Activated T-helper 1 cell treated with anti-CD3 and anti-CD28 coated beads, Interleukin-12 subunit alpha, Interleukin-12 subunit beta, Interleukin-2, Interleukin-4 antibody, amounts not matched to agents 30 ng/mL and 10 ng/mL and 1 ng/mL, durations not matched to agents 14 hours and 24 hours and 36 hours (primary cell): Measurements from ENCODE around the gene TIPARP. TPM values are rescaled to one million over a fixed set of nuclear protein-coding genes. Genes with fewer than 3 reads are reported as not detected.

Source experiments
- DNase-seq: peaks from one replicate; pipeline ENCODE4 v3.0.0; 2021; ENCODE audit warnings: low spot score
- H3K27ac Mint-ChIP-seq: one replicate; pipeline ENCODE4 v1.8.0; 2021; ENCODE audit warnings: mild to moderate bottlenecking, mixed read lengths
- H3K27me3 Mint-ChIP-seq: one replicate; pipeline ENCODE4 v1.8.0; 2022; ENCODE audit warnings: mild to moderate bottlenecking, moderate library complexity, mixed read lengths; ENCODE audit not compliant: insufficient read depth
- H3K36me3 Mint-ChIP-seq: one replicate; pipeline ENCODE4 v1.8.0; 2021; ENCODE audit warnings: low read depth, mixed read lengths
- H3K4me1 Mint-ChIP-seq: one replicate; pipeline ENCODE4 v1.8.0; 2021; ENCODE audit warnings: low read depth, mixed read lengths
- H3K4me3 Mint-ChIP-seq: one replicate; pipeline ENCODE4 v1.8.0; 2021; ENCODE audit warnings: mild to moderate bottlenecking, moderate library complexity, mixed read lengths
- H3K9me3 Mint-ChIP-seq: one replicate; pipeline ENCODE4 v1.8.0; 2021; ENCODE audit warnings: mixed read lengths
- intact Hi-C: fragments of 100-400 bp; cut with micrococcal nuclease; formaldehyde crosslinking; loops from one replicate; pipeline ENCODE4 v1.15.1; 2024
- total RNA-seq: library from RNA; stranded (reverse); gene quantifications from 2 replicates; pipeline ENCODE4 v1.2.3, GENCODE V29; 2022

The TIPARP gene
- total RNA-seq, 1 donor from 2014 or later, result 20.8 TPM

- Mint-ChIP-seq H3K9me3 (no peaks in the 10 kb centered on the region), H3K27ac (no peak overlapping the region), H3K4me3 (no peak overlapping the region), H3K4me1 (peaks cover 51% of the 10 kb centered on the region), H3K27me3 (no peaks in the 10 kb centered on the region), H3K36me3 (peaks cover 4% of the 10 kb centered on the region)
- no peak for DNase-seq
- intact Hi-C loops, result loop anchor here (5.0 to 10.0 kb wide), 2 partner anchors 518 to 816 kb away; partner anchors contain the start of gene SLC33A1
Measured at GRCh38 chr3:156670652-156671051, 3.7 kb upstream of the TIPARP start.

- no peak for DNase-seq
- H3K27me3 Mint-ChIP-seq, result no peaks in the 10 kb centered on the region
- H3K27ac Mint-ChIP-seq, result peak overlapping the region; percentile 98
- H3K36me3 Mint-ChIP-seq, result peaks cover 18% of the 10 kb centered on the region
- no peaks in the 10 kb centered on the region for H3K9me3 Mint-ChIP-seq
- peak overlapping the region; percentile 95 for H3K4me3 Mint-ChIP-seq
- intact Hi-C loops, result loop anchor here (1.0 to 10.0 kb wide), 12 partner anchors 29 to 819 kb away; partner anchors contain the start of genes CCNL1, SLC33A1 and SSR3
- peaks cover 52% of the 10 kb centered on the region for H3K4me1 Mint-ChIP-seq
Measured at GRCh38 chr3:156673732-156674045, 701 bp upstream of the TIPARP start.

GRCh38 chr3:156674911-156675829, 780 bp downstream of the TIPARP start:
- H3K36me3 Mint-ChIP-seq, result peaks cover 27% of the 10 kb centered on the region
- H3K9me3 Mint-ChIP-seq, result no peaks in the 10 kb centered on the region
- peak overlapping the region; percentile 91 for H3K27ac Mint-ChIP-seq
- peak; percentile 47 for DNase-seq
- intact Hi-C loops, result loop anchor here (1.0 to 10.0 kb wide), 12 partner anchors 31 to 820 kb away; partner anchors contain the start of genes CCNL1, SLC33A1 and SSR3
- H3K27me3 Mint-ChIP-seq, result no peaks in the 10 kb centered on the region
- H3K4me1 Mint-ChIP-seq, result peaks cover 58% of the 10 kb centered on the region
- peak overlapping the region; percentile 95 for H3K4me3 Mint-ChIP-seq

- peaks cover 36% of the 10 kb centered on the region for H3K36me3 Mint-ChIP-seq
- intact Hi-C loops, result loop anchor here (2.0 to 10.0 kb wide), 3 partner anchors 15 to 821 kb away; partner anchors contain the start of gene SLC33A1
- H3K27me3 Mint-ChIP-seq, result no peaks in the 10 kb centered on the region
- H3K4me3 Mint-ChIP-seq, result peak overlapping the region; percentile 95
- H3K9me3 Mint-ChIP-seq, result no peaks in the 10 kb centered on the region
- DNase-seq, result no peak
- peaks cover 68% of the 10 kb centered on the region for H3K4me1 Mint-ChIP-seq
- peak overlapping the region; percentile 85 for H3K27ac Mint-ChIP-seq
Measured at GRCh38 chr3:156675830-156676767, 1.7 kb downstream of the TIPARP start.

GRCh38 chr3:156676768-156677479, 2.5 kb downstream of the TIPARP start:
- Mint-ChIP-seq H3K36me3 (peaks cover 41% of the 10 kb centered on the region), H3K4me3 (peak overlapping the region; percentile 95), H3K27ac (peak overlapping the region; percentile 85), H3K9me3 (no peaks in the 10 kb centered on the region), H3K27me3 (no peaks in the 10 kb centered on the region), H3K4me1 (peaks cover 76% of the 10 kb centered on the region)
- peak; percentile 48 for DNase-seq
- intact Hi-C loops, result loop anchor here (1.0 to 10.0 kb wide), 4 partner anchors 8 to 822 kb away; partner anchors contain the start of gene SLC33A1

GRCh38 chr3:156677536-156677935, 3.1 kb downstream of the TIPARP start:
- Mint-ChIP-seq H3K4me3 (peak overlapping the region; percentile 95), H3K4me1 (peaks cover 82% of the 10 kb centered on the region), H3K9me3 (no peaks in the 10 kb centered on the region), H3K36me3 (peaks cover 44% of the 10 kb centered on the region), H3K27ac (peak overlapping the region; percentile 44), H3K27me3 (no peaks in the 10 kb centered on the region)
- intact Hi-C loops, result loop anchor here (1.0 to 10.0 kb wide), 4 partner anchors 8 to 823 kb away; partner anchors contain the start of gene SLC33A1
- no peak for DNase-seq

- Mint-ChIP-seq H3K27me3 (no peaks in the 10 kb centered on the region), H3K36me3 (peaks cover 44% of the 10 kb centered on the region), H3K4me3 (peak overlapping the region; percentile 95), H3K27ac (peak overlapping the region; percentile 44), H3K4me1 (peaks cover 78% of the 10 kb centered on the region), H3K9me3 (no peaks in the 10 kb centered on the region)
- intact Hi-C loops, result loop anchor here (10.0 kb wide), 1 partner anchor 823 kb away; the partner anchor contains the start of gene SLC33A1
- DNase-seq, result no peak
Measured at GRCh38 chr3:156678197-156678596, 3.8 kb downstream of the TIPARP start.

GRCh38 chr3:156680243-156680914, 6.0 kb downstream of the TIPARP start:
- peaks cover 85% of the 10 kb centered on the region for H3K4me1 Mint-ChIP-seq
- H3K4me3 Mint-ChIP-seq, result peak overlapping the region; percentile 55
- H3K9me3 Mint-ChIP-seq, result no peaks in the 10 kb centered on the region
- DNase-seq, result no peak
- H3K36me3 Mint-ChIP-seq, result peaks cover 47% of the 10 kb centered on the region
- no peaks in the 10 kb centered on the region for H3K27me3 Mint-ChIP-seq
- intact Hi-C loops, result no loop called here
- no peak overlapping the region for H3K27ac Mint-ChIP-seq

- no peaks in the 10 kb centered on the region for H3K27me3 Mint-ChIP-seq
- H3K27ac Mint-ChIP-seq, result peak overlapping the region; percentile 5
- DNase-seq, result no peak
- intact Hi-C loops, result no loop called here
- peak overlapping the region; percentile 55 for H3K4me3 Mint-ChIP-seq
- peaks cover 88% of the 10 kb centered on the region for H3K4me1 Mint-ChIP-seq
- peaks cover 48% of the 10 kb centered on the region for H3K36me3 Mint-ChIP-seq
- H3K9me3 Mint-ChIP-seq, result no peaks in the 10 kb centered on the region
Measured at GRCh38 chr3:156681002-156681401, 6.6 kb downstream of the TIPARP start.

- Mint-ChIP-seq H3K27ac (no peak overlapping the region), H3K4me1 (peaks cover 84% of the 10 kb centered on the region), H3K36me3 (peaks cover 48% of the 10 kb centered on the region), H3K4me3 (no peak overlapping the region), H3K27me3 (no peaks in the 10 kb centered on the region), H3K9me3 (no peaks in the 10 kb centered on the region)
- no peak for DNase-seq
- intact Hi-C loops, result no loop called here
Measured at GRCh38 chr3:156682501-156682900, 8.1 kb downstream of the TIPARP start.

GRCh38 chr3:156682963-156683362, 8.6 kb downstream of the TIPARP start:
- H3K27me3 Mint-ChIP-seq, result no peaks in the 10 kb centered on the region
- H3K4me1 Mint-ChIP-seq, result peaks cover 84% of the 10 kb centered on the region
- no peak overlapping the region for H3K4me3 Mint-ChIP-seq
- intact Hi-C loops, result no loop called here
- no peaks in the 10 kb centered on the region for H3K9me3 Mint-ChIP-seq
- peaks cover 47% of the 10 kb centered on the region for H3K36me3 Mint-ChIP-seq
- no peak for DNase-seq
- H3K27ac Mint-ChIP-seq, result no peak overlapping the region
